SK-N-SH (cell line): ENCODE measurements around the gene BCLAF3. TPM values are rescaled to one million over a fixed set of nuclear protein-coding genes. Genes with fewer than 3 reads are reported as not detected.
A peak's percentile ranks its signal among the peaks of the same experiment; 100 is the strongest.

Experiments
- CTCF ChIA-PET: fragments of 300-600, 350-600 bp; formaldehyde crosslinking; extraction: SDS; loops from one replicate; lab custom pipeline; 2021; lab: Yijun Ruan, JAX
- POLR2A ChIA-PET: fragments of 350-600 bp; sonication (Branson Sonifier 250); formaldehyde crosslinking; extraction: SDS; loops from one replicate; lab custom pipeline; 2020; ENCODE audit warnings: antibody characterized with exemption, inconsistent platforms; lab: Yijun Ruan, JAX
- DNase-seq: peaks from one replicate; pipeline ENCODE4 v3.0.0; 2012
- H2AFZ ChIP-seq: fragments of 200-600 bp; sonication (generic); 2 replicates; pipeline ENCODE4 v1.8.1; 2016; ENCODE audit warnings: antibody characterized with exemption, mild to moderate bottlenecking, low read depth
- H3F3A ChIP-seq: fragments of 200-600 bp; sonication (generic); replicated peaks from 2 replicates; pipeline ENCODE3; 2016; ENCODE audit warnings: antibody characterized with exemption, mild to moderate bottlenecking; ENCODE audit not compliant: insufficient read depth
- H3K27ac ChIP-seq, 2 experiments: fragments of 200-500 bp in 1 of 2; fragments of 200-600 bp in 1 of 2; sonication (Bioruptor generic) in 1 of 2; sonication (generic), shearing (Covaris generic) in 1 of 2; 2 replicates each; pipeline versions ENCODE4 v1.5.1 to v1.6.1; 2014 to 2016; ENCODE audit warnings: low read depth in 2 of 2, inconsistent platforms in 1 of 2, low read length in 1 of 2, mild to moderate bottlenecking in 1 of 2, mixed read lengths in 1 of 2
- H3K27me3 ChIP-seq: fragments of 200-600 bp; sonication (generic), shearing (Covaris generic); 2 replicates; pipeline ENCODE4 v1.6.1; 2016; ENCODE audit warnings: mixed run types; ENCODE audit not compliant: insufficient read depth
- H3K36me3 ChIP-seq, 2 experiments: fragments of 200-500 bp in 1 of 2; fragments of 200-600 bp in 1 of 2; sonication (Bioruptor generic) in 1 of 2; sonication (generic) in 1 of 2; replicated peaks in 1 of 2; 2 replicates each; pipeline versions ENCODE3 to v1.5.1; 2014 to 2016; ENCODE audit warnings: low read length in 1 of 2, mild to moderate bottlenecking in 1 of 2; ENCODE audit not compliant: insufficient read depth in 2 of 2, control insufficient read depth in 1 of 2
- H3K4me1 ChIP-seq, 2 experiments: fragments of 200-500 bp in 1 of 2; fragments of 200-600 bp in 1 of 2; sonication (Bioruptor generic) in 1 of 2; sonication (generic), shearing (Covaris generic) in 1 of 2; 2 replicates each; pipeline versions ENCODE4 v1.5.1 to v1.6.1; 2014 to 2016; ENCODE audit warnings: low read depth in 1 of 2, low read length in 1 of 2, mixed run types in 1 of 2; ENCODE audit not compliant: insufficient read depth in 2 of 2, control insufficient read depth in 1 of 2
- H3K4me2 ChIP-seq: fragments of 200-600 bp; sonication (generic), shearing (Covaris generic); 2 replicates; pipeline ENCODE4 v1.6.1; 2017; ENCODE audit warnings: mixed run types
- H3K4me3 ChIP-seq, 2 experiments: fragments of 200-500 bp in 1 of 2; fragments of 200-600 bp in 1 of 2; sonication (Bioruptor generic) in 1 of 2; sonication (generic), shearing (Covaris generic) in 1 of 2; 2 replicates each; pipeline versions ENCODE4 v1.5.1 to v1.8.1; 2014 to 2016; ENCODE audit warnings: low read depth in 2 of 2, inconsistent platforms in 1 of 2, low read length in 1 of 2, mild to moderate bottlenecking in 1 of 2, mixed read lengths in 1 of 2, moderate library complexity in 1 of 2
- H3K79me2 ChIP-seq: fragments of 200-600 bp; sonication (generic); 2 replicates; pipeline ENCODE4 v1.8.1; 2017; ENCODE audit warnings: mild to moderate bottlenecking; ENCODE audit not compliant: insufficient read depth
- H3K9ac ChIP-seq: fragments of 200-600 bp; sonication (generic); 2 replicates; pipeline ENCODE4 v1.6.1; 2017; ENCODE audit warnings: mixed run types
- H3K9me2 ChIP-seq: fragments of 200-600 bp; sonication (generic); 2 replicates; pipeline ENCODE4 v1.6.1; 2017; ENCODE audit warnings: mixed run types
- H3K9me3 ChIP-seq: fragments of 200-600 bp; sonication (generic); 2 replicates; pipeline ENCODE4 v1.6.1; 2017; ENCODE audit warnings: mixed run types, mild to moderate bottlenecking, moderate library complexity
- H4K20me1 ChIP-seq: fragments of 200-600 bp; sonication (generic); 2 replicates; pipeline ENCODE4 v1.6.1; 2017; ENCODE audit warnings: mild to moderate bottlenecking, mixed run types; ENCODE audit not compliant: insufficient read depth
- CTCF ChIP-seq: fragments of 200-600 bp; sonication (generic); IDR thresholded peaks from 2 replicates; pipeline ENCODE4 v1.6.1; 2017; ENCODE audit warnings: antibody characterized with exemption, mild to moderate bottlenecking, moderate library complexity
- EP300 ChIP-seq, 2 experiments: IDR thresholded peaks; 2 replicates each; pipeline versions ENCODE4 v1.4.0 to v1.6.1; 2012; ENCODE audit warnings: borderline replicate concordance in 1 of 2, low read depth in 1 of 2, low read length in 1 of 2
- EZH2phosphoT487 ChIP-seq: fragments of 200-600 bp; sonication (generic); IDR thresholded peaks from 2 replicates; pipeline ENCODE4 v1.6.1; 2017; ENCODE audit warnings: low read depth, mixed run types, mild to moderate bottlenecking, antibody characterized with exemption, moderate library complexity, borderline replicate concordance
- FOSL2 ChIP-seq: IDR thresholded peaks from 2 replicates; pipeline ENCODE4 v1.4.0; 2012; ENCODE audit warnings: low read depth, mild to moderate bottlenecking, moderate library complexity, borderline replicate concordance
- FOXM1 ChIP-seq: IDR thresholded peaks from 2 replicates; pipeline ENCODE4 v1.4.0; 2012; ENCODE audit warnings: low read depth, mild to moderate bottlenecking
- GABPA ChIP-seq: IDR thresholded peaks from 2 replicates; pipeline ENCODE4 v1.4.0; 2012; ENCODE audit warnings: low read depth, mild to moderate bottlenecking
- GATA2 ChIP-seq: sonication (generic); formaldehyde crosslinking; IDR thresholded peaks from 2 replicates; pipeline ENCODE4 v1.5.0; 2020; ENCODE audit warnings: mild to moderate bottlenecking, missing genetic modification reagents
- JUND ChIP-seq: IDR thresholded peaks from 2 replicates; pipeline ENCODE4 v1.4.0; 2012
- MEF2A ChIP-seq: IDR thresholded peaks from 2 replicates; pipeline ENCODE4 v1.4.0; 2012; ENCODE audit warnings: low read depth, borderline replicate concordance
- NFIC ChIP-seq: IDR thresholded peaks from 2 replicates; pipeline ENCODE4 v1.4.0; 2012; ENCODE audit warnings: borderline replicate concordance
- NRF1 ChIP-seq: IDR thresholded peaks from 2 replicates; pipeline ENCODE4 v1.6.1; 2012; ENCODE audit warnings: low read depth, mild to moderate bottlenecking, low read length
- POLR2AphosphoS5 ChIP-seq: IDR thresholded peaks from 2 replicates; pipeline ENCODE4 v1.6.1; 2012; ENCODE audit warnings: low read depth, low read length
- RFX5 ChIP-seq: IDR thresholded peaks from 2 replicates; pipeline ENCODE4 v1.6.1; 2012; ENCODE audit warnings: mild to moderate bottlenecking, improper control_type of control experiment, low read length
- RXRA ChIP-seq: IDR thresholded peaks from 2 replicates; pipeline ENCODE4 v1.4.0; 2012; ENCODE audit warnings: low read depth, mild to moderate bottlenecking, borderline replicate concordance
- TCF12 ChIP-seq: IDR thresholded peaks from 2 replicates; pipeline ENCODE4 v1.4.0; 2012
- TEAD4 ChIP-seq: IDR thresholded peaks from 2 replicates; pipeline ENCODE4 v1.4.0; 2012; ENCODE audit warnings: mild to moderate bottlenecking, borderline replicate concordance; ENCODE audit not compliant: insufficient read depth
- YY1 ChIP-seq: IDR thresholded peaks from 2 replicates; pipeline ENCODE4 v1.4.0; 2012; ENCODE audit warnings: low read depth, mild to moderate bottlenecking
- WGBS: methylation state at CpG from one replicate; pipeline ENCODE4 v1.1.6; 2017; ENCODE audit warnings: low lambda C conversion rate; 5-methylcytosine and 5-hydroxymethylcytosine counted together
- polyA plus RNA-seq, 3 experiments: library from polyadenylated mRNA; depleted of rRNA; stranded (reverse); fragments of >200 nt; gene quantifications; 2 replicates each; pipeline ENCODE4 v1.2.3, GENCODE V29; 2012

BCLAF3 gene
- polyA plus RNA-seq, 1 of the 3 experiments (the other 2 are of a cell fraction), result 1.1 TPM

DNA sequence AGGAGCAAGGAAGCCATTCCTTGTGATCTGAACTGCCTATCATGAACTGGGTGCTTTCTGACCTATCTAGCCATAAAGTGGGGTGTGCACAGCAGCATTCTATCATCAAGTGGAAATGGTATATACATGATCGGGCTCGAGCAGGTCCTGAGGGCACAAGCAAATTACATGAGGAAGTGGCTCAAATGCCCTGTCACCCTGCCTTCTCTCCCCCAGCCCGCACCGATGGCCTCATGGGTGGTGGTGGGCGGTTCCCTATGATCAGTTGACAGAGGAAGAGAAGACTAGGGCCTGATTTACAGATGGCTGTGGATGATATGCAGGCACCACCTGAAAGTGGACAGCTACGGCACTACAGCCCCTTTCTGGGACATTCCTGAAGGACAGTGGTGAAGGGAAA is 46.3 kb upstream of the BCLAF3 start:
- H3K4me1 ChIP-seq, result peaks cover 0 to 3% of the 10 kb centered on the region in 2 experiments; a peak in 1 of 4 replicates
- ChIA-PET POLR2A (no interaction called here), CTCF (no interaction called here)
- H2AFZ ChIP-seq, result no peak overlapping the region
- no peaks in the 10 kb centered on the region for H3K9me2 ChIP-seq
- no peaks in the 10 kb centered on the region for H3F3A ChIP-seq
- WGBS, result 62% methylated on average over 6 of the region's 6 CpGs
- no peaks in the 10 kb centered on the region for H3K36me3 ChIP-seq
- H3K27me3 ChIP-seq, result peaks cover 5% of the 10 kb centered on the region; the same call in 1 of the 2 replicates
- DNase-seq, result no peak
- no peaks in the 10 kb centered on the region for H3K79me2 ChIP-seq
- TF ChIP-seq EZH2phosphoT487 (no peak), TCF12 (no peak), POLR2AphosphoS5 (no peak), MEF2A (no peak), RFX5 (no peak), FOXM1 (no peak), NRF1 (no peak), YY1 (no peak), RXRA (no peak), JUND (no peak), EP300 (IDR thresholded peaks at IDR 0.05; ENCODE audit: borderline replicate concordance in 1 of 2, low read depth in 1 of 2, low read length in 1 of 2) (no peak), TEAD4 (no peak), NFIC (no peak), GABPA (no peak), CTCF (no peak)
- no peak overlapping the region for H3K9ac ChIP-seq
- no peak overlapping the region for H3K27ac ChIP-seq
- no peak overlapping the region for H3K4me3 ChIP-seq
- no peak overlapping the region for H3K4me2 ChIP-seq
- no peaks in the 10 kb centered on the region for H3K9me3 ChIP-seq
- no peaks in the 10 kb centered on the region for H4K20me1 ChIP-seq

DNA sequence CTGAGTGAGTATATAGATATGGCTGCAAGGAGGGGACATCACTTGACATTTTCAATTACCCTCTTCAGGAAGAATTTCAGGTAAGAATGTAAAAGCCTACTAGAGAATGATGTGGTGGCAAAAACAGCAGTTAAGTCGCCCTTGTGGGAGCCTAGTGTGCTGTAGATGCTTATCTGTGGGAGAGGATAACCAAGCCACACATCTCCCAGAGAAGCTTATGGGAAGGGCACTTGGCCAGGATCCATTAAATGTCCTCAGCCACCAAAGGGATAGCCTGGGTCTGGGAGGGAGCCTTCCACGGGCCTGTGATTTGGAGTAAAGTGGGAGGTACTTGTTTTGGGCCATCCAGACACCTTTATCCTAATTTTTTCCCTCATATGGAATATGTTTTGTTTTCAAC is 41.3 kb upstream of the BCLAF3 start:
- POLR2A ChIA-PET, result no interaction called here

More for the DNA sequence above, 41.3 kb upstream of the BCLAF3 start:
- Histone ChIP-seq H3K9me3 (no peaks in the 10 kb centered on the region), H3K27ac (no peak overlapping the region), H4K20me1 (no peaks in the 10 kb centered on the region), H3K4me1 (peaks cover 0 to 3% of the 10 kb centered on the region in 2 experiments; a peak in 1 of 4 replicates), H3F3A (no peaks in the 10 kb centered on the region), H3K9ac (no peak overlapping the region), H3K79me2 (no peaks in the 10 kb centered on the region), H3K27me3 (peaks cover 6% of the 10 kb centered on the region), H3K36me3 (no peaks in the 10 kb centered on the region), H2AFZ (no peak overlapping the region), H3K4me2 (no peak overlapping the region), H3K9me2 (no peaks in the 10 kb centered on the region), H3K4me3 (no peak overlapping the region)
- TF ChIP-seq GATA2 (peak; percentile 16; the same call in 1 of the 2 replicates), FOSL2 (no peak)
- peak; percentile 35 for DNase-seq
- 19% methylated on average over 2 of the region's 2 CpGs for whole genome bisulfite sequencing
- CTCF ChIA-PET, result interaction anchor here (0.9 to 1.6 kb wide), 3 partner anchors 41 to 660 kb away, joined by 3 to 5 read pairs (median 4); partner anchors contain the start of gene BCLAF3
